ENCODE measurements around the gene SCO2.
"Not testable (repeated sequence)": the region's sequence is repeated elsewhere in the genome, so short reads cannot be mapped to it uniquely, and the experiment has no call there.

The SCO2 gene

DNA sequence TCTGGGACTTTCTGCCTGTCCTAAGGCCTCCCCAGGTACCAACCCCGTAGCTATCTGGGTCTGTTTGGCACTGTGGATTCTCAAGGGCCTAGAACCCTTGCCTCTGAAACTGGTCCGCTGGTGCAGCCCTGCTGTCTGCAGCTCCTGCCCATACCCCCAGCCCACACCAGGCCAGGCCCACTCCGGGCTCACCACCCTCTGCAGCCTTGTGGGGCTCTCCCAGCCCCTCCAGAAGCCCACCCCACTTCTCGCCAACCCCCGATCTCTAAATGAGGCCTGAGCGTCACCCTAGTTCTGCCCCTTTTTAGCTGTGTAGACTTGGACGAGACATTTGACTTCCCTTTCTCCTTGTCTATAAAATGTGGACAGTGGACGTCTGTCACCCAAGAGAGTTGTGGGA is 25.0 kb upstream of the SCO2 start:
- DNase-seq (ENCODE audit: low read depth in 2 of 2): no peak

DNA sequence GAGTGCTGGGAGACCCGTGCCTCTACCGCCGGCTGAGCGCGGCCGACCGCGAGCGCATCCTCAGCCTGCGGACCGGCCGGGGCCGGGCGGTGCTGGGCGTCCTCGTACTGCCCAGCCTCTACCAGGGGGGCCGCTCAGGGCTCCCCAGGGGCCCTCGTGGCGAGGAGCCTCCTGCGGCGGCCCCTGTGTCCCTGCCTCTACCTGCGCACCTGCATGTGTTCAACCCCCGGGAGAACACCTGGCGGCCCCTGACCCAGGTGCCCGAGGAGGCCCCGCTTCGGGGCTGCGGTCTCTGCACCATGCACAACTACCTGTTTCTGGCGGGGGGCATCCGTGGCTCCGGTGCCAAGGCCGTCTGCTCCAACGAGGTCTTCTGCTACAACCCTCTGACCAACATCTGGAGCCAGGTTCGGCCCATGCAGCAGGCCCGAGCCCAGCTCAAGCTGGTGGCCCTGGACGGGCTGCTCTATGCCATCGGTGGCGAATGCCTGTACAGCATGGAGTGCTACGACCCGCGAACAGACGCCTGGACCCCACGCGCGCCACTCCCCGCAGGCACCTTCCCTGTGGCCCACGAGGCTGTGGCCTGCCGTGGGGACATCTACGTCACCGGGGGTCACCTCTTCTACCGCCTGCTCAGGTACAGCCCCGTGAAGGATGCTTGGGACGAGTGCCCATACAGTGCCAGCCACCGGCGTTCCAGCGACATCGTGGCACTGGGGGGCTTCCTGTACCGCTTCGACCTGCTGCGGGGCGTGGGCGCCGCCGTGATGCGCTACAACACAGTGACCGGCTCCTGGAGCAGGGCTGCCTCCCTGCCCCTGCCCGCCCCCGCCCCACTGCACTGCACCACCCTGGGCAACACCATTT is 23.8 kb upstream of the SCO2 start:
- DNase-seq (ENCODE audit: low read depth in 2 of 2): no peak

DNA sequence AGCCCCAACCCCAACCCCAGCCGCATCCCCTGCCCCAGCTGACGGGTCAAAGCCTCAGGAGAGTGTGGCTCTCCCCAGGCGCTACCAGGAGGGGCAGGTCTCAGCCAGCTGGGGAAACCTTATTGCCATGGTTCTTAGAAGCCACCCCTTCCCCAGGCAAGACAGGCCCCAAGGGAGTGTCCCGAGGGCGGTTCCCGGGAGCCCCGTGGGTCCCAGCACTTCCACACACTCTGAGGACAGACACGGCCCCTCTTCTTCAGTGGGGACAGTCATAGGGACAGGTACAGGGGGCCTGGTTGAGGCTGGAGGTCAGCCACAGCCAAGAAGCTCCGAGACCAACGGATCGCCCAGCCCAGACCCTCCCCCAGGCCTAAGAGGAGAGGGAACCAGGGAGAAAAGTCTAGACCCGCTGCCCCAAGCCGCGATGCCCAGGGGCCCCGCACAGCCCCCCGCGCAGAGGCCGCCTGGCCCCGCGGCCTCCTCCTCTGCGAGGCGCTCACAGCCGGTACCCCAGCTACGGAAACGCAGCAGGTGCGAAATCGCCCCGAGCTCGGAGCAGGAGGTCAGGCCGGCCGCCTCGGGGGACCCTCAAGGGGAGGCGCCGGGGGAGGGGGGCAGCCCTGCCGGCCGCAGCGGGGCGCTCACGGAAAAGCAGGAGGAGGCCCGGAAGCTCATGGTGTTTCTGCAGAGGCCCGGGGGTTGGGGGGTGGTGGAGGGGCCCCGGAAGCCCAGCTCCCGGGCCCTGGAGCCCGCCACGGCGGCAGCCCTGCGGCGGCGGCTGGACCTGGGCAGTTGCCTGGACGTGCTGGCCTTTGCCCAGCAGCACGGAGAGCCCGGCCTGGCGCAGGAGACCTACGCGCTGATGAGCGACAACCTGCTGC is 22.9 kb upstream of the SCO2 start:
- DNase-seq (ENCODE audit: low read depth in 2 of 2): no peak

DNA sequence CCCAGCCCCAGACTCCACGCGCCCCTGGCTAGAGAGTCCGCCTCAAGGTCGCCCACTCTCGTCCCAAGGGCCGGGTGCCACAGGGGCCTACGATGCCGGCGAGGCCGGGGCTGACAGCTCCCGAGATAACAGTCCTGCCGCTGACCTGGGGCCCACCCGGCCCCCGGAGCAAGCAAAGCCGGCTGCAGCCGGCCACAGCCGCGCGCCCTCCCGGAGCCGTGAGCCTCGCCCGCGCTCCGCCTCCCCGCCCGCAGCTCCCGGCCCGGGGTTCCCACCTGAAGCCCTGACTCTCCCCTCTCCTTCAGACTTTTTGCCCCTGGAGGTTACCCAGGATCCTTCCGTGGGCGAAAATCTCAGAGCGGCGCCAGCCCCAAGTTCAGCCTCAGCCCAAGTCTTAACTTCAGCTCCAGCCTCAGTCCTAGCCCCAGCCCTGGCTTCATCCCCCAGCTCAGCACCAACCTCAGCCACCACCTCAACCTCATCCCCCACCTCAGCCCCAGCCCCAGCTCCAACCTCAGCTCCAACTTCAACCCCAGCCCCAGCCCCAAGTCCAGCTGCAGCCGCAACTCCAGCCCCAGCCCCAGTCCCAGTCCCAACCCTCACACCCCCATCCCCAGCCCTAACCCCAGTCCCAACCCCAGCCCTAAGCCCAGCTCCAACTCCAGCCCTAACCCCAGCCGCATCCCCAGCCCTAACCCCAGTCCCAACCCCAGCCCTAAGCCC is 22.0 kb upstream of the SCO2 start:
- DNase-seq (ENCODE audit: low read depth in 2 of 2): no peak

DNA sequence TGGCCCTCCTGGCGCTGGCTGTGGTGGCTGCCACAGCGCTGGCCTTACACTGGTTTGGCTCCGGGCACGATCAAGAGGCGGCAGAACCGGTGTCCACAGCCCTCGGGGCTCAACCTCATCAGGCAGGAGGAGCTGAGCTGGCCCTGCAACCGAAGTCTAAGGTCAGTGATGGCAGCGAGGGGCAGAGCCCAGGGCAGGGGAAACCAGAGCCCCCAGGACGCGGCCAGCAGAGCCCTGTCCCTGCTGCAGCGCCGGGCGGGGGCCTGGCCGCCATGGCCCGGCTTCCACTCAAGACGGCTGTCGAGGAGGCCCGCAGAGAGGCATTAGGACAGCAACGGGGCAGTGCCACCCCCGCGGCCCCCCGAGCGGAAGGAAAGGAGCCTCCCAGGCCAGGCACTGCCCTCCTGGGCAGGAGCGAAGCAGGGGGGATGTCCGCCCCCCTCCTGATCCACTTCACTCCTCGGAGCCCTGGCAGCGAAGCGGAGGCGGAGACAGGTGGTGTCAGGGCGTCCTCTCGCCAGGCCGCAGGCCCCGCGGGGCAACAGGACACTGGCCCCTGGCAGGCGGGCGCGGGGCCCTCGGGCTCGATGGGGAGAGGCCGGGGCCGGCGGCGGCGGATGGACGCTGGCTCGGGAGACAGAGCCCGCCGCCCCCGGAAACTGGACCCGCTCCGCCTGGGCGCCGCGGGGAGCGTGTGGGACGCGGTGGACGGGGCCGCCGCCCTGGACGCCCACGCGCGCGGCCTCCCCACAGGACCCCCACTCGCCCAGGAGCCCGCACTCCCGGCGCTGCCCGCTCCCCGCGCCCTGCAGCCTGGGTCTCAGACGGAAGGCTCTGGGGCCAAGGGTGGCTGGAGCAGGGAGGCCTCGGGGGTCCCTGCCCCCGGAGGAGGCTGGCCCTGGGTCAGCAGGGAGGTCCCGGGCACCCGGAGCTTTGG is 21.2 kb upstream of the SCO2 start:
- DNase-seq (ENCODE audit: low read depth in 2 of 2): no peak

DNA sequence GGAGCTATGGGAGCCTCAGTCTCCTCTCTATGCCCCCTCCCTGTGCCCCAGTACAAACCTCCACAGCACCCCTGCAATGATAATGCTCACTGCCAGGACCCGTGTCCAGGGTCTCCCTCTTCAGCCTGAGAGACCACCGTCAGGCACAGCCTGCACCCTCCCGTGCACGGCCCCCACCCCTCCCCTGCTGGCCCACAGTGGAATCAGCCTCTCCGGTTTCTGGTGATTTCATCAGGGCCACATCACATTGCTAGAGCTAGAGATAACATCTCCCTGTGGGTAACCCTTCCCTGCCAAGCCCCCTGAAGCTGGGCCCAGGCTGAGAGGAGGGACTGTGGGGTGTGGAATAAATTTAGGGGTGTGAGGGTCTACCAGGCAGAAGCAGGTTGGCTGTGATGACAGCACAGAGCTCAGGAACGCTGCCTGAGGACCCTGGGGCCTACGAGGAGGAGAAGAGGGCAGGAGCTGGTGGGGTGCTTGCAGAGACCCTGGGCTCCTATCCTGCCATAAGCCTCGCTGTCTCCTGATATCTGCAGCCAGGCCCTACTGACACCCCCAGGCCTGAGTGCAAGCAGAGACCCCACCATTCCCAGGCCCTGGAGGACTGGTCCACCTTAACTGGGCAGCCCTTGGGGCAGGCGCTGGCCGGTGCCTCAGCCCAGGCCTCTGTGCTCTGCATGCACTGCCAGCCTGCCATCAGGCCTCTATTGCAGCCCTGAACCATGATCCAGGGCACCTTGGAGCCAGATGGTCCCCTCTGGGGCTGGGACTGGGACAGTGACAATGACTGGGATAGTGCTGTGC is 20.3 kb upstream of the SCO2 start, which contains the start of gene KLHDC7B:
Gene KLHDC7B (plus strand): TSS at position 378 of the 804 bp plus-strand sequence. CDS start 345 bp downstream, at position 723.
- no peak for DNase-seq (ENCODE audit: low read depth in 2 of 2)

DNA sequence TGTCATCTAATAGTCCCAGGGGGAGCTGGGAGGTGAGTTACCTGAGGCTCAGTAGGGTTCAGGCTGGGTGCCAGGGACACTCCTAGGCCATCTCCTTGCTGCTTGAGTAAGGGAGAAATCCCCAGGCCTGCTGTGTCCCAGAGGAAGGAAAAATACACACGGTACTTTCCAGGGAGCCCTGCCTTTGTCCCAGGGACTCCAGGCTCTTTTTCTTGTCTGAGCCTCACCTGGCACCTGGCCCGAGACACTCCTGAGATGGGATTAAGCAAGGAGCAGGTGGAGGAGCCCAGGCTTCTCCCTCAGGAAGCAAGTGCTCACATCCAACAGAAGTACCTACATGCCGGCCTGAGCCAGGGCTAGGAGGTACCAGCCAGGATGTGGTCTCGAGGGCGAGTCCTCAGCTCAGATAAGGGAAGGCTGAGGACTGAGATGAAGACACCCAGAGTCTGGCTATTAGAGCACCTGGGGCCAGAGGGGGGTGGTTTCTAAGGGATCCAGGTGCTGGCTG is 19.4 kb upstream of the SCO2 start:
- DNase-seq (ENCODE audit: low read depth in 2 of 2): no peak

DNA sequence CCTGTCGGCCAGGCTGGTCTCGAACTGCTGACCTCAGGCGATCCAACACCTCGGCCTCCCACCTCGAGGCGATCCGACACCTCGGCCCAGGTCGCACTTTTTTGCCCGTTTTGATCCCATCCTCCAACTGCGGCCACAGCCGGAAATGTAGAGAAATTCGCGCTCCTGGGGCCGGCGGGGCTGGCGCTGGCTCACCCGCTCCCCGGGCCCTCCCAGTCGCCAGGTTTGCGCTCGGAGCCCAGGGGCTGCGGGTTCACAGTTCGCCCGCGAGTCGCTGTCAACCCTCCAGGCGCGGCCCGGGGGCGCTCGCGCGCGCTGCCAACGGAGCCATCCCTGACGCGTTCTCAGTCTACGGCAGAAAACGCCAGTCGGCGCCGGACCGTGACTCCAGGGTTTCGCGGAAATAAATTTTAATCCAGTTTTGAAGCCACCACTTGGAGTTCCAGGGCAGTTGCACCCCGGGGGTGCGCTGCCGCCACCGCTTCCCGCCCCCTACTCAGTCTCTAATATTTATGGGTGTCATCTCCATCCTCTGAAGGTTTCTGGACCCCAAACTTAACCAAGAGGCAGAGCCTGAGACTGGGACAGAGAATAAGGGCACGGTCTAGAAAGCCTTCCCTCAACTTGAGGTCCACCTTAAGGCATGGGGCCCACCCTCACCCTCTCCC is 18.8 kb upstream of the SCO2 start:
- DNase-seq (ENCODE audit: low read depth in 2 of 2): peak; percentile 69 to 74

DNA sequence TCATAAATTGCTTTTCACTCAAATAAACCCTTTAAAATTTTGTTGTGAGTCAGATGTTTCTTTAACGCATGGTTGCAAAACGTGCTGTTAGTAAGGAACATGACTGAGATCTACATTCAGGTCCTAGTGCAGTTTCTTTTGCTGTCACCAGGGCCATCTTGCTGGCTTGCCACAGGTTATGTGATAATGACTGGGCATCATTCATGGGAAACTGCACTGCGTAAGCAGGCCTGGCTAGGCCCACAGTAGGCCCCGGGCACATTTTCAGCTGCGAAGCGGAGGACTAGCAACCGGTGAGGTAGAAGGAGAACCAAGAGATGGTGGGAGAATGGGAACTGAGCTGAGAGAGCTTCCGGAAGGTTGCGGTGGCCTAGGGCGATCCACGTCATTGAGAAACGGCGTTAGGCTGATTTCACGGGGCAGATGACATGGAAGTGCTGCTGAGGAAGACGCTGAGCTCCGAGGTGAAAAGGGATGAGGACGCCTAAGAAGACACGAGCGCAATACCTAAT is 17.1 kb upstream of the SCO2 start:
- DNase-seq (ENCODE audit: low read depth in 2 of 2): no peak

DNA sequence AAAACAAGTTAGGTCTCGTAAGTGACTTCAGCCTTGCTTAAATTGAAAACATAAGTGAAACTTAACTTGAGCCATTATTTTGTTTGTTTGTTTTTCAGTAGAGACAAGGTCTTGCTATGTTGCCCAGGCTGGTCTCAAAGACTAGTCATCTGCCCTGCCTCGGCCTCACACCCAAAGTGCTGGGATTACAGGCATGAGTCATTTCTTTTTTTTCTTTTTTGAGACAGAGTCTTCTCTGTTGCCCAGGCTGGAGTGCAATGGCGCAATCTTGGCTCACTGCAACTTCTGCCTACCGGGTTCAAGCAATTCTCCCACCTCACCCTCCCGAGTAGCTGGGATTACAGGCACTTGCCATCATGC is 16.2 kb upstream of the SCO2 start:
- not testable (repeated sequence) for DNase-seq (ENCODE audit: low read depth in 2 of 2)

DNA sequence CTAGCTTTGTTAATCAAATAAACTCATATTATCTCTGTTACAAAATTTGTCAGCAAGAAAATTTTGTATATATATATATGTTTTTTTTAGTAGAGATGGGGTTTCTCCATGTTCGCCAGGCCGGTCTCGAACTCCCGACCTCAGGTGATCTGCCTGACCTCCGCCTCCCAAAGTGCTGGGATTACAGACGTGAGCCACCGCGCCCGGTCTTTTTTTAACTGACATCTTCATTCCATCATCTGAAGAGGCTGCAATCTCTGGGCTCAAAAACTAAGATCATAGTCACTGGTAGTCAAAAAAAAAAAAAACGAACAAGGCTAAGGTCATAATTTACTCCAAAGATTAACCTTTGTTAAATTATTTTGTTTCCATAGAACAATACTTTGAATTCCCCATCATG is 15.0 kb upstream of the SCO2 start:
- no peak for DNase-seq (ENCODE audit: low read depth in 2 of 2)

DNA sequence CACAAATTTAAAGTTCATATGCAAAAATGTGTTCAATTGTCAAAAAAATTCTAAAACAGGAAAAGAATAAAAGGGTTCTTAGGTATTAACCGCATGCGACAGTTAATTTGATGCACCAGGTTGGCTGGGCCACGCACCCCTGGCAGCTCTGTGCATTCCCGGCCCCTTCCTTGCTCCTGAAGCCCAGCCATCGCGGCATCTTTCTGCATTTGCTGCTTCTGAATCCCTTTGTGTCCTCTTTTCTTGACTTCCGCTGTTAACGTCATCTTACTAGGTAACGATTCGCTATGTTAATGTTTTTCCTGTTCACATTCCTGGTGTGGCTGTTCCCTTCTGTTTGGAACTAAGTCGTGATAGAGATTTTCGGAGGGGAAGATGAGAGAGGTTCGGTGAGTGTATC is 12.4 kb upstream of the SCO2 start:
- DNase-seq (ENCODE audit: low read depth in 2 of 2): no peak

DNA sequence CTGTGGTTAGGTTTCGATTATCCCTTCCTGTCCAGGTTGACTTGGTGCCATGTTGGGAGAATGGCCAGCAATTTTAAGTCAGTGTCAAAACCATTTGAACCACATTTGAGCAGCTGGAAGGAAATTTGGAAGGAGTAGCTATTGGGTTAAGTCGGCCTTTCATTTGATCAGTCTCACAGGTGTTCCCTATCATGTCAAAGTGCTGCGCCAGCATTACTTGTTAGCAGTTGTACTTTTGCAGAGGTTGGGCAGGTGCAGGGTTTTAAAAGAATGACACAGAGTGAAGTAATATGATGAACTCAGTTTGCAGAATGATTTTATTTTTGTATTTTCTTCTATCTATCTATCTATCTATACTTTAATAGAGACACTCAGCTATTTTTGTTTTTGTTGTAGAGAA is 10.8 kb upstream of the SCO2 start:
- DNase-seq (ENCODE audit: low read depth in 2 of 2): no peak

DNA sequence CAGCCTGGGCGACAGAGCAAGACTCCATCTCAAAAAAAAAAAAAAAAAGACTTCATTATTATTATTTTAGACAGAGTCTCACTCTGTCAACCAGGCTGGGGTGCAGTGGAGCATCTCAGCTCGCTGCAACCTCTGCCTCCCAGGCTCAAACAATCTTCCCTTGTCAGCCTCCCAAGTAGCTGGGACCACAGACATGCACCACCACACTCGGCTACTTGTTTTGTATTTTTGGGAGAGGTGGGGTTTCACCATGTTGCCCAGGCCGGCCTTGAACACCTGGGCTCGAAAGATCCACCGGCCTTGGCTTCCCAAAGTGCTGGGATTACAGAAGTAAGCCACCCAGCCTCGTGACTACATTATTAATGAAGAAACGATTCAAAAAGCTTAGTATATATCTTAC is 9.7 kb upstream of the SCO2 start:
- no peak for DNase-seq (ENCODE audit: low read depth in 2 of 2)

DNA sequence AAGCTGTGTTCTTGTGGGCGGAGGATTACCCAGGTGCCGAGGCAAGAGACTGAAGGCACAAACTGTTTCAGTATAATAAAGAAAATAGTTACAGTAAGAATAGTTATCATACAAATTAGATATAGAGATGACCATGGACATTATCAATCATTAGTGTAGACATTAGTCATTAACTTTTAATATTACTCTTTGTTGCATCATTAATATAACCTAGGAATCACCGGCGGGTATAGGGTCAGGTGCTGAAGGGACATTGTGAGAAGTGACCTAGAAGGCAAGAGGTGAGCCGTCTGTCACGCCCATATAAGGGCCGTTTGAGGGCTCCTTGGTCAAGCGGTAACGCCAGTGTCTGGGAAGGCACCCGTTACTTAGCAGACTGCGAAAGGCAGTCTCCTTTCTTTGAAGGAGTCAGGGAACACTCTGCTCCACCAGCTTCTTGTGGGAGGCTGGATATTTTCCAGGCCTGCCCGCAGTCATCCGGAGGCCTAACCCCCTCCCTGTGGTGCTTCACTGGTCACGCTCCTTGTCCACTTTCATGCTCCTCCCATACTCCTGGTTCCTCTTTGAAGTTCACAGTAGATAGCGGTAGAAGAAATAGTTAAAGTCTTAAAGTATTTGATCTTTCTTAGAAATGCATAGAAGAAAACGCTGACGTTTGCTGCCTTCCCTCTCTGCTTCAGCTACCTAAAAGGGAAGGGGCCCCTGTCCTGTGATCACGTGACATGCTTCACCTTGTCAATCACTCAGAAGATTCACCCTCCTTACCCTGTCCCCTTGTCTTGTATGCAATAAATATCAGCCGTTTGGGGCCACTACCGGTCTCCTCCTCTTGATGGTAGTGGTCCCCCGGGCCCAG is 8.7 kb upstream of the SCO2 start:
- not testable (repeated sequence) for DNase-seq (ENCODE audit: low read depth in 2 of 2)

DNA sequence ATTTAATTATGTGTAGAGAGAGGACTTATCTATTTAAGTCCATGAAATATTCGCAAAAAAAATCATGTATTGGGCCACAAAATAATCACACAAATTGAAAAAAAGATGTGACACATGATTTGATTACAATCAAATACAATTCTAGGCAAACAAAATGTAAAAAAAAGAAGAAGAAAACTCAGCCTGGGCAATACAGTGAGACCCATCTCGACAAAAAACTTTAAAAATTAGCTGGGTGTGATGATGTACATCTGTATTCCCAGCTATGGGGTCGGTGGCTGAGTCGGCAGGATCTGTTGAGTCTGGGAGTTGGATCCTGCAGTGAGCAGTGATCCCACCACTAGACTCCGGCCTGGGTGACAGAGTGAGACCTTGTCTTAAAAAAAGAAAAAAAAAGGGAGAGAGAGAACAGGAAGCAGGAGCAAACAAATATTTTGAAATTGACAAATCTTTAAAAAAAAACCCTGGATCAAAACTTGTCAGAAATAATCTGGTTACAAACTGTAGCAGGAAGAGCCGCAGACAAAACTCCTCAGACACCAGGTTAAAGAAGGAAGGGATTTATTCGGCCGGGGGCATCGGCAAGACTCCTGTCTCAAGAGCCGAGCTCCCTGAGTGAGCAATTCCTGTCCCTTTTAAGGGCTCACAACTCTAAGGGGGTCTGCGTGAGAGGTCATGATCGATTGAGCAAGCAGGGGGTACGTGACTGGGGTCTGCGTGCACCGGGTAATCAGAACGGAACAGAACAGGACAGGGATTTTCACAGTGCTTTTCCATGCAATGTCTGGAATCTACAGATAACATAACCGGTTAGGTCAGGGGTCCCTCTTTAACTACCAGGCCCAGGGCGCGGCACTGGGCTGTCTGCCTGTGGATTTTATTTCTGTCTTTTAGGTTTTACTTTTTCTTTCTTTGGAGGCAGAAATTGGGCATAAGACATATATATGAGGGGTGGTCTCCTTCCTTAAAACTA is 7.7 kb upstream of the SCO2 start:
- DNase-seq (ENCODE audit: low read depth in 2 of 2): no peak

Measured in stimulated activated CD8-positive, alpha-beta memory T cell treated with anti-CD3 and anti-CD28 coated beads, Interleukin-2, amount 100 ng/mL, for 1 hour (primary cell).